HCT116 (cell line): ENCODE data around the gene ROR2.

Experiments
- CTCF ChIP-seq, 3 experiments: fragments of 200-600 bp in 1 of 3; sonication (generic) in 1 of 3; IDR thresholded peaks in 2 of 3; conservative IDR thresholded peaks in 1 of 3; 2 replicates each; pipeline ENCODE4 v1.5.1; 2012 to 2017; ENCODE audit warnings: low read depth in 2 of 3, low read length in 2 of 3, antibody characterized with exemption in 1 of 3, borderline replicate concordance in 1 of 3, control low read depth in 1 of 3, mild to moderate bottlenecking in 1 of 3, mixed read lengths in 1 of 3, mixed run types in 1 of 3, moderate library complexity in 1 of 3; ENCODE audit not compliant: insufficient read depth in 1 of 3
- POLR2AphosphoS5 ChIP-seq: IDR thresholded peaks from 2 replicates; pipeline ENCODE4 v1.6.1; 2011; ENCODE audit warnings: mild to moderate bottlenecking, low read depth, low read length, moderate library complexity
- REST ChIP-seq: IDR thresholded peaks from 2 replicates; pipeline ENCODE4 v1.6.1; 2012; ENCODE audit warnings: low read depth
- YY1 ChIP-seq: IDR thresholded peaks from 2 replicates; pipeline ENCODE4 v1.6.1; 2011; ENCODE audit warnings: low read length, low read depth, moderate library complexity, mild to moderate bottlenecking; ENCODE audit not compliant: insufficient replicate concordance; ENCODE audit errors: extremely low read depth

GRCh38 chr9:91902475-91903125, 47.4 kb downstream of the ROR2 start:
- no peak for TF ChIP-seq CTCF (IDR thresholded peaks at IDR 0.05 in 2 of 3, conservative IDR thresholded peaks at IDR 0.05 in 1 of 3; ENCODE audit: borderline replicate concordance in 1 of 3, insufficient read depth in 1 of 3, low read depth in 2 of 3, low read length in 2 of 3)
- no peak for TF ChIP-seq POLR2AphosphoS5
- TF ChIP-seq REST, result no peak
- TF ChIP-seq YY1, result no peak
